VCaP (cell line): Measurements from ENCODE around the gene LLGL2.

Experiments used
- H3K27ac ChIP-seq: fragments of 450-650 bp; 2 replicates; pipeline ENCODE4 v1.5.1; 2017
- TF ChIP-seq, protein P1 (sequence below): fragments of 450-650 bp; conservative IDR thresholded peaks from 2 replicates; pipeline ENCODE4 v1.5.1; 2017; ENCODE audit warnings: mild to moderate bottlenecking, moderate library complexity

Gene LLGL2

DNA sequence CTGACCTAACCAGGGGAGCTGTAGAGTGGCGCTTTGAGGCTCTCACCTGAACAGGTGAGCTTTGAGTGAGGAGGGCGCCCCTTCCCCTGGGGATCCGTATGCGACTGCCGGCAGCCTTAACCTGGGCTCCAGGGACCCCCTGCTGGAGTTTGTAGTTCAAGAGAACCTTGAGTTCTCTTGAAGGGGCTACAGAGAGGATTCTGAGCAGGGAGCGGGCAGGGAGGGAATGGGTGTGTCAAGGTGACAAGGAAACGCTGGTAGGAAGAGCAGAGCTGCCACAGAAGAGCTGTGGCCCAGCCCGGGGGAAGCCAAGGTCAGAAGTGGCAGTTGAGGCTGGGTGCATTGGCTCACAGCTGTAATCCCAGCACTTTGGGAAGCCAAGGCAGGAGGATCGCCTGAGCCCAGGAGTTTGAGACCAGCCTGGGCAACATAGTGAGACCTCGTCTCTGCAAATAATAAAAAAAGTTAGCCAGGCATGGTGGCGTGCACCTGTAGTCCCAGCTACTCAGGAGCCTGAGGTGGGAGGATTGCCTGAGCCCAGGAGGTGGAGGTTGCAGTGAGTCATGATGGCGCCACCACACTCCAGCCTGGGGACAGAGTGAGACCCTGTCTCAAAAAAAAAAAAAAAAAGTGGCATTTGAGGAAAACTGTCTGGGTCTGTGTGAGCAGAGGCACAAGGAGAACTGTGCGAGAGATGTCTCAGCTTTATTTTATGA is 1.2 kb downstream of the LLGL2 start:
- TF ChIP-seq, protein P1, sequence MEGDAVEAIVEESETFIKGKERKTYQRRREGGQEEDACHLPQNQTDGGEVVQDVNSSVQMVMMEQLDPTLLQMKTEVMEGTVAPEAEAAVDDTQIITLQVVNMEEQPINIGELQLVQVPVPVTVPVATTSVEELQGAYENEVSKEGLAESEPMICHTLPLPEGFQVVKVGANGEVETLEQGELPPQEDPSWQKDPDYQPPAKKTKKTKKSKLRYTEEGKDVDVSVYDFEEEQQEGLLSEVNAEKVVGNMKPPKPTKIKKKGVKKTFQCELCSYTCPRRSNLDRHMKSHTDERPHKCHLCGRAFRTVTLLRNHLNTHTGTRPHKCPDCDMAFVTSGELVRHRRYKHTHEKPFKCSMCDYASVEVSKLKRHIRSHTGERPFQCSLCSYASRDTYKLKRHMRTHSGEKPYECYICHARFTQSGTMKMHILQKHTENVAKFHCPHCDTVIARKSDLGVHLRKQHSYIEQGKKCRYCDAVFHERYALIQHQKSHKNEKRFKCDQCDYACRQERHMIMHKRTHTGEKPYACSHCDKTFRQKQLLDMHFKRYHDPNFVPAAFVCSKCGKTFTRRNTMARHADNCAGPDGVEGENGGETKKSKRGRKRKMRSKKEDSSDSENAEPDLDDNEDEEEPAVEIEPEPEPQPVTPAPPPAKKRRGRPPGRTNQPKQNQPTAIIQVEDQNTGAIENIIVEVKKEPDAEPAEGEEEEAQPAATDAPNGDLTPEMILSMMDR, result no peak

DNA sequence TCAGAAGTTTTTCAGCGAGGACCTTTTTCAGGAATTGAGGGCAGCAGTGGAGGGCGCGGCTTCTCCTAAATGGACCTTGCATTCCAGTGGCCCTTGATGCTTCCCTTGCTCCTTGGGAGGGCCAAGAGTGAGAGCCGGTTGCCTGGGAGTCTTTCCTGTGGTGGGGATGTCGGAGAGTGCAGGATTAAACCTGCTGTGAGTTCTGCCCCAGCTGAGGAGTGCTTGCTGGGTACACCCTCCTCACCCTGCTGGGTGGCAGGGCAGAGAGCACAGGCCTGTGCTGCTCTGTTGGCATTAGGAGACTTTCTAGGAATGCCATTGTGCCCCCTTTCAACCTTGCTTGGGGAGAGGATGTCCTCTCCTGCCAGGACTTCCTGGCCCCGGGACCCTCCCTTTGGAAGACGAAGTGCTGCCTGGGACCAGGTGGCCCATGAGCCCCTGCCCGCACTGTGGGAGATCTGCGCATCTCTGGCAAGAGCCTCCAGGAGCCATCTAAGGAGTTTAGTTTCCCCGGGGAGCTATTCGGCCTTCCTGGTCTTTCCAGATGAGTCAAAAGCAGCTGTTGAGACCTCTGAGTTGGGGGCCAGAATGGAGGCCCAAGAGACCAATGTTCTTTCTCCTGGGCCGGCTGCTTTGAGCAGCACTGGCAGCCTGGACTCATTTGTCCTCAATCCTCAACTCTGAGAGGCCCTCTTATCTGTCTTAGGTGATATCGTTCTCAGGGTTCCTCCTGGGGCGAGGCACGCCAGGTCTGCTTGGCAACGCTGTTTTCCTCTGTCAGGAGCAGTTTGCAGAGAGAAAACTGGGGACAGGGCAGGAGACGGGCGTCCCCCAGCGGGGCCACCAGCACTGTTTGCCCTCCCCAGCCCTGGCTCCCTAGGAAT is 5.6 kb downstream of the LLGL2 start:
- H3K27ac ChIP-seq, result no peak overlapping the region
- TF ChIP-seq, protein P1, result no peak

More for the DNA sequence above, 1.2 kb downstream of the LLGL2 start:
- H3K27ac ChIP-seq, result peak overlapping the region; percentile 91

DNA sequence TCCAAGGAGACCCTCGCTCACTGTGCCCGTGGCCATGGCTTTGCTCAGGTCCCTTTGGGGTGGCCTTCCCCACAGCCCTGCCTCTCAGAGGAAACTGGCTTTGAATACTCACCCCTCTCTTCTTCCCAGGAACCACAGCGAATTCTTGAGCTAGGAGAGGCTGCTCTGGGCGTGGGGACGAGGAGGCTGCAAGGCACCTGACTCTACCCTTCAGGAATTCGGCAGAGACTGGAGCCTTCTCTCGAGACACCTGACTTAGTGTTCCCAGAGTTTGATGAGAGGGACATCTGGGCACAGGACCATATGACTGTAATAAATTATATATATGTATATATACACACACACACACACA is 6.2 kb downstream of the LLGL2 start:
- TF ChIP-seq, protein P1, result no peak
- H3K27ac ChIP-seq, result no peak overlapping the region

DNA sequence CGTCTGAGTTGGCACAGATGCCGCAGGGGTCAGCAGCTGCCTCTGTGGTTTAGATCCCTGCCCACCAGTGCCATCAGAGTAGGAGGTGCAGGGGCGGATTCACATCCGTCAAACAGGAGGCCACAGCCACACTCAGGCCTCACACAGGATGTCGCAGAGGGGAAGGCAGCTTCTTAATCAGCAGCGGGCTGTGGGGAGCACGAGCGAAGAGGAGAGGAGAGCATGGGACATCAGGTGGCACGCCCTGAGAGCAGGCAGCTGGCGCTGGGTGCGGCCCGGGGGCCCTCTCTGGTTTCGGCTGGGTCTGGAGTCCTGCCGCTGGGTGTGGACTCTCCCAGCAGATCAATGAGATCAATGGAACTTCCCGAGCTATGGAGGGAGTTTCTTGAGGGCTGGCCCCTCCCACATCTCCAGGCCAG is 9.6 kb downstream of the LLGL2 start:
- TF ChIP-seq, protein P1, result no peak
- no peak overlapping the region for H3K27ac ChIP-seq

DNA sequence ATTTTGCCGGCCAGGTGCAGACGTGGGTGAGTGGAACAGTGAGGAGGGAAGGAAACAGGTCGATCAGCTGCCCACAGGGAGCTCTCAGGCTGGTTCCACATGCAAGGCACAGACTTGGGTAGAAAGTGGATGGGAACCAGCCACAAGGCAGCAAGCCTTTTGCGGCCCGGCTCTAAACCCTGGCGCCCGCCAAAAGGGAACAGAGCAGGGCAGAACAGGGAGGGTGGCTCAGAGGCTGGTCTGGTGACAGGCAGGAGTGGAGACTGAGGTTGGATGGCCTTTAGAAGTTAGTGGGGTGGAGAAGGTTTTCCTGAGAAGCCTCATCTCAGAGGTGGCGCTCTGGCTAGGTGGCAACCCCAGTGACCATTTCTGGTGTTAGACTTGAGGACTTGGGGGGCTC is 10.4 kb downstream of the LLGL2 start:
- H3K27ac ChIP-seq, result no peak overlapping the region
- TF ChIP-seq, protein P1, result no peak

DNA sequence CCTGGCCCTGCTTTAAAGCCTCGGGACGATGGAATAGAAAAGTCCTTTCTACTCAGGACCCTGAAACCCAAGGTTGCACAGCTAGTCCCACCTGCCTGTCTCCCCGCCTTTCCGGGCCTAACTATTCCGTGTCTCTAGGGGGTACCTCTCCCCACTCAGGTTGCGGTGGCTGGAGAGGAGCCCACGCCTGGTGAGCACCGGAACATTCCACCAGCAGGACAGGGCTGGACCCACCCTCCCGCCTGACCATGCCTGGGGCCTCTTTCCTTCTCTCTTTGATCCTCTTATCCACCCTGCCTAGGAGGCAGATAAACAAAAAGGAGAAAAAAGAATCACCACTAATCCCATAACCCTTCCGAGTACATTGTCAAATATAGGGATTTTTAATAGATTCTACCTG is 10.9 kb downstream of the LLGL2 start:
- no peak overlapping the region for H3K27ac ChIP-seq
- TF ChIP-seq, protein P1, result no peak

DNA sequence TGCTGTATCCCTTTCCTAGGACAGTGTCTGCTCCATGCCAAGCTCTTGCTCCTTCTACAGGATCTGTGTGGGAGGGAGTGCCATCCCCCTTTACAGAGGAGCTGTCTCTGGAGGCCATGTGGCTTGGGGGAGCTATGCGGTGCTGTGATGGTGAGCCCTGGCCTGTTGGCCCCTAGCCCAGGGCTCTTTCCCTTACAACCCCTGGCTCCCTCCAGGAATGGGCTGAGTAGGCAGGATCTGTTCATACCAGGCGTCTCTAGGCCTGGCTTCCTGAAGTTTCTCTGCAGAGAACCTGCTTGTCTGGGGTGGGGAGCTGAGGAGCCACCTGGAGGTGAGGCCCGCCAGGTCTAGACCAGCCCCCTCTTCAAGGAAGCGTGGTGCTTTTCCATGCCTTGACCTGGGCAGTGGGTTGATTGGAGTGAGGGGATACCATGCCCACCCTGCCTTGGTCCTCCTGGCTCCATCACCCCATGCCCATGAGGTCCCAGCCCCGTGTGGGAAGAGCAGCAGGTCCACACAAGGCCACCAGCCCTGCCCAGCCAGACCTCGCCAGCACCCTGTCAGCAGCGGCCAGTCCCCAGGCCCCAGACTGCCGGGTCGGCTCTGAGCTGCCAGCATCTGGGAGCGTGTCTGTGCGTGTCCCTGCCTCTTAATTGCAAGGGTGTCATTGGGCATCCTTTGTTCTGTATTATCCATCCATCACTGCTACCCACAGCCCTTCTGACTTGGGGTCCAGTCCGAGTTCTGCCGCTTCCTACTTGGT is 14.7 kb downstream of the LLGL2 start:
- no peak overlapping the region for H3K27ac ChIP-seq
- TF ChIP-seq, protein P1, result no peak
